SK-N-MC (cell line): ENCODE results near the gene ARHGAP20.

Experiments used
- EZH2 ChIP-seq: fragments of 200-600 bp; sonication (generic); IDR thresholded peaks from one replicate; pipeline ENCODE4 v1.6.1; 2017; ENCODE audit warnings: antibody characterized with exemption
- POLR2AphosphoS5 ChIP-seq: IDR thresholded peaks from 2 replicates; pipeline ENCODE4 v1.6.1; 2012; ENCODE audit warnings: mild to moderate bottlenecking, low read depth, low read length, borderline replicate concordance

DNA sequence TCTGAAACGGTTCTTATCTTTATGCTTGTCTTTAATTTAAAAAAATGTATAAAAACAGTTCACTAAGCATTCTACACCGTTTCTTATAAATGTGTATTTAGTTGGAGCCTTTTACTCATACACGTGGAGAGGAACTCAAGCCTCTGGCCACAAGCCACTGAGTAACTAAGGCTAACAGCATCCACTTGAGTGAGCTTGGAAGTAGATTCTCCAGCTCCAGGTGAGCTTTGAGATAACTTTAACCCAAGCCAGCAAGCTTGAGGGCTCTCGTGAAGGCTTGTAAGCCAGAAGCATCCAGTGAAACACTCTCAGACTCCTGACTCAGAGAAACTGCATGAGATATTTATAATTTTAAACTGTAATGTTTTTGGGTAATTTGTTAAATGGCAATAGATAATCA is 82.6 kb downstream of the ARHGAP20 start:
- TF ChIP-seq POLR2AphosphoS5 (no peak), EZH2 (no peak)
